Occipital lobe (tissue), 2 donors: ENCODE results near the gene CBLL2. TPM values are rescaled to one million over a fixed set of nuclear protein-coding genes. Genes with fewer than 3 reads are reported as not detected.
"Not testable (repeated sequence)": the region's sequence is repeated elsewhere in the genome, so short reads cannot be mapped to it uniquely, and the experiment has no call there.

Experiments
- DNase-seq: peaks from one replicate; lab custom pipeline; 2025; lab: John Stamatoyannopoulos, UW
- total RNA-seq: library from RNA; depleted of rRNA; stranded (reverse); fragments of >200 nt; gene quantifications from one replicate; pipeline ENCODE4 v1.2.3, GENCODE V29; 2014

CBLL2 gene
- total RNA-seq, result not detected

DNA sequence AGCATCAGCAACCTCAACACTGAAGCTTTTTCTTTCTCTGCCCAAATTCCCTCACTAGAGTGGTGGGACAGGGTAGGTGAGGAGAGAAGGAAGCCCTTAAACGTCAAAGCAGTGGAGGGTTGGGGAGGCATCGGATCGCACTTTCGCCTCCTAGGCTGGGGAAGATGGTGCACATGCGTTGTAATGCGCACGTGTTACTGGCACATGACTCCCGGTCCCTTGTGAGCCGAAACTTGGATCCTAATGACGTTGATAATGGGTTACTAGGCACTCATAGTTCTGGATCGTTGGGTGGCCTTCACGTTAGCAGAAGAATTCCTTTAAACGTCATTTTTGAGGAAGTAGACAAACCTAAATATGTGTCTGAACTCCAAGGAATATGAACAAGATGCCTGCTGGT lies at the start of gene CBLL2:
Gene CBLL2, plus strand, starts transcription at position 301 of the 400 bp plus-strand sequence. Its CDS starts 79 bp downstream, at position 380.
- DNase-seq, result no peak

DNA sequence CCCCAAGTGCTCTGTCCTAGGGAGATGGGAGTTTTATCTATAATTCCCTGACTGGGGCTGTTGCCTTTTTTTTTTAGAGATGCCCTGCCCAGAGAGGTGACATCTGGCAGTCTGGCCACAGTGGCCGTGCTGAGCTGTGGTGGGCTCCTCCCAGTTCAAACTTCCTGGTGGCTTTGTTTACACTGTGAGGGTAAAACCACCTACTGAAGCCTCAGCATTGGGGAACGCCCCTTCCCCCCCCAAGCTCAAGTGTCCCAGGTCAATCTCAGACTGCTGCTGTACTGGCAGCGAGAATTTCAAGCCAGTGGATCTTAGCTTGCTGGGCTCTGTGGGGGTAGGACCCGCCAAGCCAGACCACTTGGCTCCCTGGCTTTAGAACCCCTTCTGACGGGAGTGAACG lies 38.3 kb upstream of the CBLL2 start:
- DNase-seq, result no peak

DNA sequence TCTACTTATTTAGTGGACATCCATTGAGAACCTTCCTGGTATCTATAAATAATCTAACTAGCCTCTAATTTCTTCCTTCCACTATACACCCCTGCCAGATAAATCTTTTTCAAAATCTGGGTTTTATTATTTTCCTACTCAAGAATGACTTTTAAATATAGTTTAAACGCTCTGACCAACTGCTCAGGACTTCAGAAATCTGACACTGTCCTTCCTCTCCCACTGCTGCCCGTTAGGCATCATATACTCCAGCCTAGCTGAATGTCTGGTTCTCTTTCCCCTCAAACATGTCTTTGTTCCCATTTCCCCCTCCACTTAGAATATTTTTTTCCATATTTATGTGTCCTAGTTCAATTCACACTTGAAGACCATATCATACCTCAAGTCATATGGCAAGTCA lies 35.2 kb upstream of the CBLL2 start:
- no peak for DNase-seq

DNA sequence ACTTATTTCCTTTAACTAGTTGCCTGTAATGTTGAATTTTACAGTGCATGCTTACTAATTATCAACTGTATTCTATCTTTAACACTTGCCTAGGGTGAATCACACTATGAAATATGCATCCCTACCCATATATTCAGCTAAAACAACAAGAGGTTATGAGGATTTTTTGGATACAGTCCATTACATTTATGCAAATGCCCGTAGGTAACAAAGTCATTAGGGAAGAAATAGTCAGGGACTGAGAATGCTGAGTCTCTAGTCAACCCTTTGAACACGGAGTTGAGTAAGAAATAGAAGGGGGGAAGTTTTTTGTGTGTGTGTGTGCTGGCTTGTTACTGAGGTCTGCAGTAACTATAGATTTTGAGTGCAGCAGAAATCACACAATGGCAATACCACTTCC lies 26.1 kb upstream of the CBLL2 start:
- no peak for DNase-seq

GRCh38 chrX:22247169-22247568 lies 25.5 kb upstream of the CBLL2 start:
- DNase-seq, result no peak

- DNase-seq, result no peak
Measured at GRCh38 chrX:22248401-22248800, 24.3 kb upstream of the CBLL2 start.

DNA sequence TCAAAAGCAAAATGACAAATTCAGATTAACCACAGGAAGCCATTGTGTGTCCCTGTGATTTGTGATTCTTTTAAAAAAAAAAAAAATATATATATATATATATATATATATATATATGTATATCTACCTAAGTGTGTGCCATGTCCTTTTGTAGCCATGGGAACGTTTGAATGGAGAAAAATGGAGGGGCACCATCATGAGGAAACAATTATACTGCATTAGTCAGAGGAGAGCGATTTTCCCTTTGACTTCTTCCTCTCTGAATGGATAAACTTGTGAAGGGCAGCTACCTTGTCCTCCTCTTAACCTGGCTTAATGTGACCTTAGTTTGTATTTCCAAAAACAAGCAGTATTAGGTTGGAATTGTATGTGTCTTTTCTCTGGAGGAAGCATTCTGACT lies 23.3 kb upstream of the CBLL2 start:
- no peak for DNase-seq

DNA sequence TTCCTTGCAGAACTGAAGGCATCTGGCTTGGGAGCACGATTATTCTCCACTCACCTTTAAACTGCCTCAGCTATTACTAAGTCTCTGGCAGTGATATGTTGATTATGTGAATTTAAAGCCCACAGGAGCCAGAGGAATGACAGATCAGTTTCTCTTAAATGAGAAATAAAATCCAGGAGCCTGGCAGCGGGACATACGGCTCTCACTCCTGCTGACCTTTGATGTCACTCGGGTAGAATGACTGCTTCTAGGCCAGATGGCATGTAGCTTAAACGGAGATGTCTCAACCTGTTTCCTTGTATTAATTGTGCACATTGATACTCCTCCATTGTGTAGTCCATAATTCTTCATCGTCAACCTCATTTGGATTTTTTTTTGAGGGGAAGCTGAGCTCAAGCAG lies 4.0 kb upstream of the CBLL2 start:
- no peak for DNase-seq

DNA sequence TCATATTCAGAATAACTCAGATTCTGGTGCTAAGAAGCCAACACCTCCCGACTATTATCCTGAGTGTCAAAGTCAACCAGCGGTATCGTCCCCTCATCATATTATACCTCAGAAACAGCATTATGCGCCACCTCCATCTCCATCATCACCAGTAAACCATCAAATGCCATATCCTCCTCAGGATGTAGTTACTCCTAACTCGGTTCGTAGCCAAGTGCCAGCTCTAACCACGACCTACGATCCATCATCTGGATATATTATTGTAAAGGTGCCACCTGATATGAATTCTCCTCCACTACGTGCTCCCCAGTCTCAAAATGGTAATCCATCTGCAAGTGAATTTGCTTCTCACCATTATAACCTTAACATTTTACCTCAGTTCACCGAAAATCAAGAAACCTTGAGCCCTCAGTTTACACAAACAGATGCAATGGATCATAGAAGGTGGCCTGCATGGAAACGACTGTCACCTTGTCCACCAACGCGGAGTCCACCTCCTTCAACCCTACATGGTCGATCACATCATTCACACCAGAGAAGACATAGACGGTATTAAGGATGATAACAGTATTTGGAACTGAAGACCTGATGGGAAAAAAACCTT lies 1.1 kb downstream of the CBLL2 start:
- DNase-seq, result no peak

DNA sequence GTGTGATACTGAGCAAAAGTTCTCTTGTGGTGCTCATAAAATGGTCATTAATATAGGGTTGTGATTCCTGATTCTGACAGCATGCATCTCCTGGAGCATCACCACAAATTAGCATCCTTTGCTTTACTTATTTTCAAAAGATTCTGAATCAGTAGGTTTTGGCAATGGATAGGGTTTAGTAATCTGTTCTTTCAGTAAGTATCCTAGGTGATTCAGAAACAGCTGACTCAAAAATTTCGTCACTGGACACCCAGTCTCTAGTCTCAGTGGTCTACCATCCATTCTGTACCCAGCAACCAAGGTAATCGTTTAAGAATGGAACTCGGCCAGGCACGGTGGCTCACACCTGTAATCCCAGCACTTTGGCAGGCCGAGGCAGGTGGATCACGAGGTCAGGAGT lies 4.1 kb downstream of the CBLL2 start:
- no peak for DNase-seq

GRCh38 chrX:22278375-22278774 lies 5.7 kb downstream of the CBLL2 start:
- DNase-seq, result no peak

- DNase-seq, result not testable (repeated sequence)
Measured at GRCh38 chrX:22289209-22289608, 16.5 kb downstream of the CBLL2 start.

GRCh38 chrX:22296871-22297270 lies 24.2 kb downstream of the CBLL2 start:
- no peak for DNase-seq

- DNase-seq, result no peak
Measured at GRCh38 chrX:22300130-22300529, 27.4 kb downstream of the CBLL2 start.

DNA sequence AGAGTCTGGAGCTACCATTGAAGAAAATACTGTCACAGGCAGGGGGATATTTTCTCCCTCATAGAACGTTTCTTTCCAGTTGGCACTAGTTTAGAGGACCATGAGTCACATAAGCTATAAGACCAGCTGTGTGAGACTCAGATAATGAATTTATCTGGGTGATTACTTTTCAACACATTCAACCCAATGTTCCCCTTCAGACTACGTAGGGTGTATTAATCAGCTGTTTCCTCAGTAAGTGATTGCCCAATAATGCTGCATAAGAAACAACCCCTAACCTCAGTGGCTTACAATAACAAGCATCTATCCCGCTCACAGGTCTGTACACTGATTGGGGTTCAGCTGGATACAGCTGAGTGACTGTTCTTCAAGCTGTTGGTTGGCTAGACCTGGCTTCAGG lies 38.1 kb downstream of the CBLL2 start:
- no peak for DNase-seq

GRCh38 chrX:22313766-22314165 lies 41.1 kb downstream of the CBLL2 start:
- no peak for DNase-seq

- no peak for DNase-seq
Measured at GRCh38 chrX:22314211-22314610, 41.5 kb downstream of the CBLL2 start.

DNA sequence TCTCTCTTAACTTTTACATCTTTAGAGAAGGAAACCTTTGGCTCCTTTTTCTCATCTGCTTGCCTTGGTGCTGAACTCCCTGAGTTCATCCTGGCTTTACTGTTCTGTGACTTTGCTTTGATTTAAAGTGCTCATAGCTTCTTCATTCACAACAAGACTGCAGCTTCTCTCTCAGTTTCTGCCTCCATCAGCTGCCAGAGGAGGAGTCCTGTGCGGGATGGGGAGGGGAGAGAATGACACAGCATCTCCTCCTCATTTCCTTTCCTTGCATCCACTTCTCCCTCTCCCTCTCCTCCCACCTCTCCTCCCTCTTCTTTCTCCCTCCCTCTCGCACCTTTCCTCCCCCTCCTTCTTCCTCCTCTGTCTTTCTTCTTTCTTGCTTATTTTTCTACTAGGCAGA lies 42.0 kb downstream of the CBLL2 start:
- no peak for DNase-seq

GRCh38 chrX:22315151-22315550 lies 42.4 kb downstream of the CBLL2 start:
- DNase-seq, result no peak

GRCh38 chrX:22320236-22320873 lies 47.6 kb downstream of the CBLL2 start:
- no peak for DNase-seq

GRCh38 chrX:22323541-22323940 lies 50.8 kb downstream of the CBLL2 start:
- no peak for DNase-seq
